ENCODE measurements around the gene IFT25. TPM values are rescaled to one million over a fixed set of nuclear protein-coding genes. Genes with fewer than 3 reads are reported as not detected.
"Not testable (repeated sequence)": the region's sequence is repeated elsewhere in the genome, so short reads cannot be mapped to it uniquely, and the experiment has no call there.

Gene IFT25
- polyA plus RNA-seq, 2 donors = 18.9 to 23.7 TPM

- WGBS, 2 donors = 88 to 90% methylated on average over 13 of the region's 13 CpGs
- no peak overlapping the region for H3K27ac ChIP-seq (ENCODE audit: low read depth in 2 of 2, low read length in 1 of 2)
These were observed 34.4 kb upstream of the IFT25 start for GRCh38 chr1:53979712-53980450.

DNA sequence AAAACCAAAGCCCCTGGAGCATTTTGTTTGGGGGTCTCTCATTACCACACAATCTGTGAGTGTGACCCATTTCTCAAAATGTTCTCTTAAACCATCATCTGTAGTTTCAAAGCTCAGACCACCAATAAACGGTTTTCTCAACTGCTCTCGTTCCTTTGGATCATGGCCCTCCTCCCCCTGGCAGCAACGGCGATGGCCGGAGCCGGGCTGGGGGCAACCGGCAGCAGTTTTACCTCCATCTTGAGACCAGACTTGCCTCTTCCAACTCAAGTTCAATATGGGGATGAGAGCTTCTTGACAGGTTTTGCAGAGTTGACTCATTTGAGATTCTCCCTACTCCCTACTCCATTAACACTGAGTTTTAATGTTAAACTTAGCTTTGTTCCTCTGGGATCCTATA, 30.4 kb upstream of the IFT25 start:
- H3K4me3 ChIP-seq (ENCODE audit: low read depth in 1 of 2, low read length in 2 of 2) = no peak overlapping the region
- no peaks in the 10 kb centered on the region for H3K27me3 ChIP-seq (ENCODE audit: control insufficient read depth in 1 of 2, insufficient read depth in 2 of 2, low read length in 2 of 2)
- 95% methylated on average over 7 of the region's 7 CpGs for WGBS, 2 donors
- no peak overlapping the region for H3K27ac ChIP-seq (ENCODE audit: low read depth in 2 of 2, low read length in 1 of 2)
- H3K36me3 ChIP-seq (ENCODE audit: control insufficient read depth in 2 of 2, insufficient read depth in 2 of 2, low read length in 1 of 2) = no peaks in the 10 kb centered on the region
- H3K4me1 ChIP-seq (ENCODE audit: control insufficient read depth in 2 of 2, insufficient read depth in 2 of 2, low read length in 1 of 2) = no peaks in the 10 kb centered on the region
- H3K9me3 ChIP-seq (ENCODE audit: control insufficient read depth in 2 of 2, insufficient read depth in 1 of 2, low read depth in 1 of 2, low read length in 1 of 2) = no peaks in the 10 kb centered on the region

More at GRCh38 chr1:53979712-53980450, 34.4 kb upstream of the IFT25 start:
- Histone ChIP-seq H3K9me3 (ENCODE audit: control insufficient read depth in 2 of 2, insufficient read depth in 1 of 2, low read depth in 1 of 2, low read length in 1 of 2) (no peaks in the 10 kb centered on the region), H3K36me3 (ENCODE audit: control insufficient read depth in 2 of 2, insufficient read depth in 2 of 2, low read length in 1 of 2) (no peaks in the 10 kb centered on the region), H3K4me1 (ENCODE audit: control insufficient read depth in 2 of 2, insufficient read depth in 2 of 2, low read length in 1 of 2) (no peaks in the 10 kb centered on the region), H3K27me3 (ENCODE audit: control insufficient read depth in 1 of 2, insufficient read depth in 2 of 2, low read length in 2 of 2) (no peaks in the 10 kb centered on the region), H3K4me3 (ENCODE audit: low read depth in 1 of 2, low read length in 2 of 2) (no peak overlapping the region)

DNA sequence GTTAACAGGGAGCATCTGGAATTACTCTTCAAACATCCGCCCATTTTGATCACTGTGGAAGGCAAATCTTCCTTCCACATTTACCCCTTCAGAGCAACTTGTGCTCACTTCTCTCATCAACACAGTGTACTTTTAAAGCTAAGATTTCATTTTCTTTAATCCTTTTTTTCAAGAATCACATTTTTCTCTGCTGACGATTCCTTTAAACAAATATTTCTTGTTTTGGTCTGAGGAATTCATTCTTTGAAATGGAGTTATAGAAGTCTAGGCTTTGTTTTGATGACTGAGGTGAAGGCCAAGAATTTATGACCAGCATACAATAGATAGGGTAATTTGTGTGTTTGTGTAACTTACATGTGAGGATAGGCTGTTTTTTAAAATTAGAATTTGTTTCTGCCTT, 26.2 kb upstream of the IFT25 start:
- peaks cover 0 to 3% of the 10 kb centered on the region in 2 donors for H3K36me3 ChIP-seq (ENCODE audit: control insufficient read depth in 2 of 2, insufficient read depth in 2 of 2, low read length in 1 of 2)
- no peak overlapping the region for H3K4me3 ChIP-seq (ENCODE audit: low read depth in 1 of 2, low read length in 2 of 2)
- 76 to 79% methylated on average over 2 of the region's 2 CpGs for WGBS, 2 donors
- no peaks in the 10 kb centered on the region for H3K27me3 ChIP-seq (ENCODE audit: control insufficient read depth in 1 of 2, insufficient read depth in 2 of 2, low read length in 2 of 2)
- no peaks in the 10 kb centered on the region for H3K9me3 ChIP-seq (ENCODE audit: control insufficient read depth in 2 of 2, insufficient read depth in 1 of 2, low read depth in 1 of 2, low read length in 1 of 2)
- H3K27ac ChIP-seq (ENCODE audit: low read depth in 2 of 2, low read length in 1 of 2) = no peak overlapping the region
- no peaks in the 10 kb centered on the region for H3K4me1 ChIP-seq (ENCODE audit: control insufficient read depth in 2 of 2, insufficient read depth in 2 of 2, low read length in 1 of 2)

DNA sequence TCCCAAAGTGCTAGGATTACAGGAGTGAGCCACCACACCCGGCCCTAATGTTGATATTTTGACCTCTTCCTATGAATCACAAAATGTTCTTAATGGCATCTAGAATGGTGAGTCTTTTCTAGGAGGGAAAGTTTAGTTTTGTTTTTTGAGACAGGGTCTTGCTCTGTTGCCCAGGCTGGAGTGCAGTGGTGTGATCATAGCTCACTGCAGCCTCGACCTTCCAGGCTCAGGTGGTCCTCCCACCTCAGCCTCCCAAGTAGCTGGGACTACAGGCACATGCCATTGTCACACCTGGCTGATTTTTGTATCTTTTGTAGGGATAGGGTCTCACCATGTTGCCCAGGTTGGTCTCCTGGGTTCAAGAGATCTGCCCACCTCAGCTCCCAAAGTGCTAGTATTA, 23.8 kb upstream of the IFT25 start:
- not testable (repeated sequence) for H3K27me3 ChIP-seq (ENCODE audit: control insufficient read depth in 1 of 2, insufficient read depth in 2 of 2, low read length in 2 of 2); H3K9me3 ChIP-seq (ENCODE audit: control insufficient read depth in 2 of 2, insufficient read depth in 1 of 2, low read depth in 1 of 2, low read length in 1 of 2); H3K4me3 ChIP-seq (ENCODE audit: low read depth in 1 of 2, low read length in 2 of 2); H3K4me1 ChIP-seq (ENCODE audit: control insufficient read depth in 2 of 2, insufficient read depth in 2 of 2, low read length in 1 of 2); H3K27ac ChIP-seq (ENCODE audit: low read depth in 2 of 2, low read length in 1 of 2); H3K36me3 ChIP-seq (ENCODE audit: control insufficient read depth in 2 of 2, insufficient read depth in 2 of 2, low read length in 1 of 2)
- WGBS, 2 donors = 92 to 93% methylated on average over 2 of the region's 2 CpGs

DNA sequence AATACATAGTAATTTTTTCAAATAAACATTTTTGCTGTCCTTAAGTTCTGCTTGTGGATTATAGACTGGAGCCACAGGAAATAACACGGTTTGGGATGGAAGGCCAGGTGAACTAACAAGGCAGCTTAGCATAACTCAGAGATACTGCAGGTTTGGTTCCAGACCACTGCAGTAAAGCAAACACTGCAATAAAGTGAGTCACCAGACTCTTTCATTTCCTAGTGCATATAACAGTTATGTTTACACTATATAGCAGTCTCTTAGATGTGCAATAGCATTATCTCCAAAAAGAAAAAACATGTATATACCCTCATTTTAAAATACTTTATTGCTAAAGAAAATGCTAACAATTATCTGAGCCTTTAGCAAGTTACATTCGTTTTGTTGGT, 22.6 kb upstream of the IFT25 start:
- 64 to 70% methylated on average over 2 of the region's 2 CpGs for WGBS, 2 donors
- Histone ChIP-seq H3K36me3 (ENCODE audit: control insufficient read depth in 2 of 2, insufficient read depth in 2 of 2, low read length in 1 of 2) (peaks cover 2 to 12% of the 10 kb centered on the region in 2 donors), H3K4me3 (ENCODE audit: low read depth in 1 of 2, low read length in 2 of 2) (no peak overlapping the region), H3K4me1 (ENCODE audit: control insufficient read depth in 2 of 2, insufficient read depth in 2 of 2, low read length in 1 of 2) (no peaks in the 10 kb centered on the region), H3K9me3 (ENCODE audit: control insufficient read depth in 2 of 2, insufficient read depth in 1 of 2, low read depth in 1 of 2, low read length in 1 of 2) (no peaks in the 10 kb centered on the region), H3K27me3 (ENCODE audit: control insufficient read depth in 1 of 2, insufficient read depth in 2 of 2, low read length in 2 of 2) (no peaks in the 10 kb centered on the region), H3K27ac (ENCODE audit: low read depth in 2 of 2, low read length in 1 of 2) (no peak overlapping the region)

DNA sequence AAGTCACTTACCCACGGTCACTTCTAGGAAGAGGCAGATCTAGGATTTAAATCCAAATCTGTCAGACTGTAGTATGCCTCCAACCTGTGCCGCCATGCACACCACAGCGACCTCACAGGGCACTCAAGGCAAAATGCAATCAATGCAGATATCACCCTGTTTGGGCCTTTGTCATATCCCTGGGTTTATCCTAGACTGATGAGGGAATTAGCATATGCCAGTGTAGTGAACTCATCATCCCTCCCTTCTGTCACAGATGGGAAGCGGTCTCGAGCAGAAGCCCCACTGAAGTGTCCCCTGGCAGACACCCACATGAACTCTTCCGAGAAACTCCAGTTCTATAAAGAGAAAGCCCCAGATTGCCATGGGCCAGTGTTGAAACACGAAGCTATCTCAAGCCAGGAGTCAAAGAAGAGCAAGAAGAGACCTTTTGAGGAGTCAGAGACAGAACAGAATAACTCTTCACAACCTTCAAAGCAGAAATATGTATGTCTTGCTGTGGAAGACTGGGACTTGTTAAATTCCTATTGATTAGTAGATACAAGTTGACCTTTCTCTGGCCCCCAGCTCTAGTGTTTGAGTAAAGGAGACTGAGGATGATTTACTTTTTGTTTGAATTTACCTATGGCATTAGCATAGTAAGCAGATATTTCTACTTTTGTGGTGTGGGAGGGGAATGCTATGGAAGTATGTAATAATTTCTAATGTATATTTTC, 22.1 kb upstream of the IFT25 start:
- Histone ChIP-seq H3K9me3 (ENCODE audit: control insufficient read depth in 2 of 2, insufficient read depth in 1 of 2, low read depth in 1 of 2, low read length in 1 of 2) (no peaks in the 10 kb centered on the region), H3K4me1 (ENCODE audit: control insufficient read depth in 2 of 2, insufficient read depth in 2 of 2, low read length in 1 of 2) (no peaks in the 10 kb centered on the region), H3K27me3 (ENCODE audit: control insufficient read depth in 1 of 2, insufficient read depth in 2 of 2, low read length in 2 of 2) (no peaks in the 10 kb centered on the region), H3K36me3 (ENCODE audit: control insufficient read depth in 2 of 2, insufficient read depth in 2 of 2, low read length in 1 of 2) (peaks cover 4 to 16% of the 10 kb centered on the region in 2 donors), H3K27ac (ENCODE audit: low read depth in 2 of 2, low read length in 1 of 2) (no peak overlapping the region), H3K4me3 (ENCODE audit: low read depth in 1 of 2, low read length in 2 of 2) (no peak overlapping the region)
- WGBS, 2 donors = 90% methylated on average over 7 of the region's 7 CpGs

DNA sequence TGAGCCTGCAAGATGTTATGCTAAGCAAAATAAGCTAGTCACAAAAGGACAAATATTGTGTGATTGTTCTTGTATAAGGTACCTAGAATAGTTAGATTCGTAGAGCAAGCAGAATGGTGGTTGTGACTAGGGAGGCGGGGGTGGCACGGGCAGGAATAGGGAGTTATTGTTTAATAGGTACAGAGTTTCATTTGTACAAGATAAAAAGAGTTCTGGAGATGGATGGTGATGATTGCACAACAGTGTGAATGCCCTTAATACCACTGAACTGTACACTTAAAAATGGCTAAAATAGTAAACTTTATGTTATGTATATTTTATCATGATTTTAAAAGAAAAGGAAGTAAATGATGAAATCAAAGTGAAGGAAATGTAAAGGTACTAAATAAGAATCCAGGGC, 21.3 kb upstream of the IFT25 start:
- Histone ChIP-seq H3K27ac (ENCODE audit: low read depth in 2 of 2, low read length in 1 of 2) (no peak overlapping the region), H3K4me3 (ENCODE audit: low read depth in 1 of 2, low read length in 2 of 2) (no peak overlapping the region), H3K36me3 (ENCODE audit: control insufficient read depth in 2 of 2, insufficient read depth in 2 of 2, low read length in 1 of 2) (peaks cover 6 to 16% of the 10 kb centered on the region in 2 donors), H3K27me3 (ENCODE audit: control insufficient read depth in 1 of 2, insufficient read depth in 2 of 2, low read length in 2 of 2) (no peaks in the 10 kb centered on the region), H3K4me1 (ENCODE audit: control insufficient read depth in 2 of 2, insufficient read depth in 2 of 2, low read length in 1 of 2) (no peaks in the 10 kb centered on the region), H3K9me3 (ENCODE audit: control insufficient read depth in 2 of 2, insufficient read depth in 1 of 2, low read depth in 1 of 2, low read length in 1 of 2) (no peaks in the 10 kb centered on the region)
- 86% methylated on average over 3 of the region's 3 CpGs for WGBS, 2 donors

GRCh38 chr1:53964109-53964508, 18.6 kb upstream of the IFT25 start:
- no peak overlapping the region for H3K4me3 ChIP-seq (ENCODE audit: low read depth in 1 of 2, low read length in 2 of 2)
- no peaks in the 10 kb centered on the region for H3K27me3 ChIP-seq (ENCODE audit: control insufficient read depth in 1 of 2, insufficient read depth in 2 of 2, low read length in 2 of 2)
- H3K9me3 ChIP-seq (ENCODE audit: control insufficient read depth in 2 of 2, insufficient read depth in 1 of 2, low read depth in 1 of 2, low read length in 1 of 2) = no peaks in the 10 kb centered on the region
- H3K4me1 ChIP-seq (ENCODE audit: control insufficient read depth in 2 of 2, insufficient read depth in 2 of 2, low read length in 1 of 2) = no peaks in the 10 kb centered on the region
- no peak overlapping the region for H3K27ac ChIP-seq (ENCODE audit: low read depth in 2 of 2, low read length in 1 of 2)
- 73 to 78% methylated on average over 5 of the region's 5 CpGs for WGBS, 2 donors
- H3K36me3 ChIP-seq (ENCODE audit: control insufficient read depth in 2 of 2, insufficient read depth in 2 of 2, low read length in 1 of 2) = peaks cover 6 to 18% of the 10 kb centered on the region in 2 donors

DNA sequence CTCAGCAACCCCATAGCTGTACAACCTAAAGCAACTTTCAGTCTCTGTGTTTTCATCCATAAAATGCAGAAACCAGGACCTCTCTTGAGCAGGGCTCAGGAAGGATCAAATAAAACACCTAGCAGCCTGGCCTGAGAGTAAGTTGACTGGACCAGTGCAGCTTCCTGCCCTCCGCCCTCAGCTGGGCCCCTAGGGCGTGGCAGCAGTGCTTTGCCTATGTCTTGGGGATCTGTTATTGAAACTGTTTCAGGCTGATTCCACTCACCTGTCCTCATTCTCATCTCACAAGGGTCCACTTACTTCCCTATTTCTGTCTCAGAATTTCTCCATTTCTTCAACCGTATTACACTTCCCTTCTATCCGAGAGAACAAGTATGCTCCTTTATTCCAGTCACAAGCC, 18.0 kb upstream of the IFT25 start:
- Histone ChIP-seq H3K27ac (ENCODE audit: low read depth in 2 of 2, low read length in 1 of 2) (no peak overlapping the region), H3K9me3 (ENCODE audit: control insufficient read depth in 2 of 2, insufficient read depth in 1 of 2, low read depth in 1 of 2, low read length in 1 of 2) (no peaks in the 10 kb centered on the region), H3K36me3 (ENCODE audit: control insufficient read depth in 2 of 2, insufficient read depth in 2 of 2, low read length in 1 of 2) (peaks cover 6 to 18% of the 10 kb centered on the region in 2 donors), H3K27me3 (ENCODE audit: control insufficient read depth in 1 of 2, insufficient read depth in 2 of 2, low read length in 2 of 2) (no peaks in the 10 kb centered on the region), H3K4me1 (ENCODE audit: control insufficient read depth in 2 of 2, insufficient read depth in 2 of 2, low read length in 1 of 2) (no peaks in the 10 kb centered on the region), H3K4me3 (ENCODE audit: low read depth in 1 of 2, low read length in 2 of 2) (no peak overlapping the region)
- WGBS, 2 donors = 88 to 95% methylated on average over 4 of the region's 4 CpGs

- peaks cover 6 to 18% of the 10 kb centered on the region in 2 donors for H3K36me3 ChIP-seq (ENCODE audit: control insufficient read depth in 2 of 2, insufficient read depth in 2 of 2, low read length in 1 of 2)
- no peaks in the 10 kb centered on the region for H3K4me1 ChIP-seq (ENCODE audit: control insufficient read depth in 2 of 2, insufficient read depth in 2 of 2, low read length in 1 of 2)
- H3K9me3 ChIP-seq (ENCODE audit: control insufficient read depth in 2 of 2, insufficient read depth in 1 of 2, low read depth in 1 of 2, low read length in 1 of 2) = no peaks in the 10 kb centered on the region
- H3K27me3 ChIP-seq (ENCODE audit: control insufficient read depth in 1 of 2, insufficient read depth in 2 of 2, low read length in 2 of 2) = no peaks in the 10 kb centered on the region
- no peak overlapping the region for H3K4me3 ChIP-seq (ENCODE audit: low read depth in 1 of 2, low read length in 2 of 2)
- no peak overlapping the region for H3K27ac ChIP-seq (ENCODE audit: low read depth in 2 of 2, low read length in 1 of 2)
- 93 to 96% methylated on average over 4 of the region's 4 CpGs for WGBS, 2 donors
These were observed 16.9 kb upstream of the IFT25 start for GRCh38 chr1:53962395-53962794.
